LNCAP (cell line): Measurements from ENCODE around the gene FAM20C.

Experiments used
- CTCF ChIP-seq: fragments of 450-650 bp; IDR thresholded peaks from 2 replicates; pipeline ENCODE4 v1.5.1; 2017; ENCODE audit warnings: mild to moderate bottlenecking

FAM20C gene

GRCh38 chr7:284762-285722 is 92.7 kb downstream of the FAM20C start:
- no peak for TF ChIP-seq CTCF

GRCh38 chr7:285731-286130 is 93.4 kb downstream of the FAM20C start:
- no peak for TF ChIP-seq CTCF

GRCh38 chr7:286266-286665 is 93.9 kb downstream of the FAM20C start:
- TF ChIP-seq CTCF = no peak

- no peak for TF ChIP-seq CTCF
Measured at GRCh38 chr7:288671-289101, 96.3 kb downstream of the FAM20C start.

GRCh38 chr7:289209-289755 is 96.9 kb downstream of the FAM20C start:
- no peak for TF ChIP-seq CTCF

- TF ChIP-seq CTCF = no peak
Measured at GRCh38 chr7:289756-290553, 97.6 kb downstream of the FAM20C start, which contains the start of gene FOXL3. TSS of gene FOXL3 (plus strand) at chr7:290170. CDS start at chr7:290170, 0 bp downstream.
